PC-9 (cell line): ENCODE measurements around the gene FKBP5. TPM values are rescaled to one million over a fixed set of nuclear protein-coding genes. Genes with fewer than 3 reads are reported as not detected.

Experiments
- BruUV-seq: library from RNA; stranded (reverse); fragments of 400-500 nt; replicated peaks from 2 replicates; lab custom pipeline; 2021; lab: Mats Ljungman, UMichigan
- CTCF ChIA-PET: fragments of 300-600 bp; sonication (Branson Sonifier 250); formaldehyde crosslinking; loops from one replicate; lab custom pipeline; 2022; ENCODE audit warnings: antibody characterized with exemption; lab: Charles Lee
- POLR2A ChIA-PET: fragments of 300-600 bp; sonication (Branson Sonifier 250); formaldehyde crosslinking; loops from one replicate; lab custom pipeline; 2022; ENCODE audit warnings: antibody characterized with exemption; ENCODE audit not compliant: unreplicated experiment; lab: Charles Lee
- DNase-seq, 2 experiments: peaks; one replicate each; pipeline versions ENCODE4 v3.0.0 to v3.0.0-alpha.2; 2015 to 2022; ENCODE audit warnings: mixed read lengths in 1 of 2
- H2AFZ ChIP-seq: fragments of 200-600 bp; sonication (generic); 2 replicates; pipeline ENCODE4 v1.8.1; 2017; ENCODE audit warnings: antibody characterized with exemption
- H3F3A ChIP-seq: fragments of 200-600 bp; sonication (generic); 2 replicates; pipeline ENCODE4 v1.8.1; 2017; ENCODE audit warnings: antibody characterized with exemption, mild to moderate bottlenecking, low read depth; ENCODE audit not compliant: insufficient read depth
- H3K27ac ChIP-seq: fragments of 200-600 bp; sonication (generic); 2 replicates; pipeline ENCODE4 v1.6.1; 2016; ENCODE audit warnings: mixed run types
- H3K27me3 ChIP-seq: fragments of 200-600 bp; sonication (generic); 2 replicates; pipeline ENCODE4 v1.6.1; 2016; ENCODE audit warnings: low read depth, mixed run types; ENCODE audit not compliant: insufficient read depth
- H3K36me3 ChIP-seq: fragments of 200-600 bp; sonication (generic); 2 replicates; pipeline ENCODE4 v1.6.1; 2016; ENCODE audit warnings: low read depth, mixed run types
- H3K4me1 ChIP-seq: fragments of 200-600 bp; sonication (generic); replicated peaks from 2 replicates; pipeline ENCODE4 v1.6.1; 2016; ENCODE audit warnings: mixed run types; ENCODE audit not compliant: insufficient read depth
- H3K4me2 ChIP-seq: fragments of 200-600 bp; sonication (generic); 2 replicates; pipeline ENCODE4 v1.6.1; 2017; ENCODE audit warnings: mixed run types
- H3K4me3 ChIP-seq: fragments of 200-600 bp; sonication (generic); 2 replicates; pipeline ENCODE4 v1.6.1; 2016; ENCODE audit warnings: mixed run types
- H3K79me2 ChIP-seq: fragments of 200-600 bp; sonication (generic); 2 replicates; pipeline ENCODE4 v1.6.1; 2017; ENCODE audit warnings: low read depth, mixed run types
- H3K9me2 ChIP-seq: fragments of 200-600 bp; sonication (generic); 2 replicates; pipeline ENCODE4 v1.8.1; 2017; ENCODE audit warnings: mild to moderate bottlenecking; ENCODE audit not compliant: insufficient read depth
- H3K9me3 ChIP-seq: fragments of 200-600 bp; sonication (generic); 2 replicates; pipeline ENCODE4 v1.8.1; 2016; ENCODE audit warnings: low read depth; ENCODE audit not compliant: insufficient read depth
- H4K20me1 ChIP-seq: fragments of 200-600 bp; sonication (generic); 2 replicates; pipeline ENCODE4 v1.8.1; 2017; ENCODE audit not compliant: insufficient read depth
- CTCF ChIP-seq: fragments of 200-600 bp; sonication (generic); conservative IDR thresholded peaks from 2 replicates; pipeline ENCODE4 v1.6.1; 2017; ENCODE audit warnings: mixed run types, antibody characterized with exemption, mild to moderate bottlenecking, moderate library complexity
- EZH2 ChIP-seq: fragments of 200-600 bp; sonication (generic); IDR thresholded peaks from 2 replicates; pipeline ENCODE4 v1.8.0; 2017; ENCODE audit warnings: antibody characterized with exemption, low read depth
- intact Hi-C: fragments of 100-400 bp; cut with micrococcal nuclease; formaldehyde crosslinking; loops from one replicate; pipeline ENCODE4 v1.10.0; 2022; ENCODE audit not compliant: unreplicated experiment
- total RNA-seq: library from RNA; stranded (reverse); gene quantifications from 2 replicates; pipeline ENCODE4 v1.2.3, GENCODE V29; 2021

FKBP5 gene
- total RNA-seq, 1 experiment from 2014 or later = 5.0 TPM

- CTCF ChIA-PET = no interaction called here
- Histone ChIP-seq H3K9me2 (no peaks in the 10 kb centered on the region), H3K4me3 (no peak overlapping the region), H3K4me2 (no peak overlapping the region), H3K36me3 (no peaks in the 10 kb centered on the region), H4K20me1 (no peaks in the 10 kb centered on the region), H3K4me1 (peaks cover 12% of the 10 kb centered on the region), H3K27ac (no peak overlapping the region), H3K27me3 (no peaks in the 10 kb centered on the region), H3K79me2 (no peaks in the 10 kb centered on the region), H2AFZ (no peak overlapping the region), H3F3A (peaks cover 16% of the 10 kb centered on the region), H3K9me3 (no peaks in the 10 kb centered on the region)
- DNase-seq = no peak
- TF ChIP-seq EZH2 = no peak
- no peak for TF ChIP-seq CTCF
- intact Hi-C loops = no loop called here
- POLR2A ChIA-PET = interaction anchor here (0.6 kb wide), 1 partner anchor 8 kb away, joined by 6 read pairs; no protein-coding TSS in a partner anchor
- no TSS peak for BruUV-seq
Measured at GRCh38 chr6:35609588-35609987, 79.1 kb downstream of the FKBP5 start.

GRCh38 chr6:35607517-35608233, 81.0 kb downstream of the FKBP5 start:
- H3K9me2 ChIP-seq = no peaks in the 10 kb centered on the region
- no peak overlapping the region for H3K4me3 ChIP-seq
- TF ChIP-seq CTCF = no peak
- no peak for TF ChIP-seq EZH2
- no peak overlapping the region for H2AFZ ChIP-seq
- intact Hi-C loops = no loop called here
- H3K9me3 ChIP-seq = no peaks in the 10 kb centered on the region
- H3K36me3 ChIP-seq = no peaks in the 10 kb centered on the region
- no peaks in the 10 kb centered on the region for H4K20me1 ChIP-seq
- CTCF ChIA-PET = no interaction called here
- POLR2A ChIA-PET = interaction anchor here (0.6 to 0.7 kb wide), 2 partner anchors 47 to 101 kb away, joined by 3 to 11 read pairs; no protein-coding TSS in a partner anchor
- H3K79me2 ChIP-seq = no peaks in the 10 kb centered on the region
- H3K4me2 ChIP-seq = no peak overlapping the region
- no peak overlapping the region for H3K27ac ChIP-seq
- peaks cover 25% of the 10 kb centered on the region for H3F3A ChIP-seq
- no peaks in the 10 kb centered on the region for H3K27me3 ChIP-seq
- DNase-seq = no peak
- peaks cover 29% of the 10 kb centered on the region for H3K4me1 ChIP-seq
- BruUV-seq = no TSS peak

- no peak overlapping the region for H2AFZ ChIP-seq
- no peak for TF ChIP-seq EZH2
- TF ChIP-seq CTCF = no peak
- DNase-seq = no peak
- H3K4me1 ChIP-seq = peaks cover 50% of the 10 kb centered on the region
- peak overlapping the region; percentile 13; the same call in 1 of the 2 replicates for H3K4me2 ChIP-seq
- H3K4me3 ChIP-seq = no peak overlapping the region
- no peaks in the 10 kb centered on the region for H3K79me2 ChIP-seq
- no peaks in the 10 kb centered on the region for H3K9me3 ChIP-seq
- ChIA-PET CTCF (no interaction called here), POLR2A (no interaction called here)
- no peaks in the 10 kb centered on the region for H3K36me3 ChIP-seq
- BruUV-seq = no TSS peak
- H3K27ac ChIP-seq = peak overlapping the region; percentile 66
- H3K9me2 ChIP-seq = no peaks in the 10 kb centered on the region
- H4K20me1 ChIP-seq = no peaks in the 10 kb centered on the region
- intact Hi-C loops = no loop called here
- H3F3A ChIP-seq = peaks cover 46% of the 10 kb centered on the region
- H3K27me3 ChIP-seq = no peaks in the 10 kb centered on the region
Measured at GRCh38 chr6:35605600-35605999, 83.1 kb downstream of the FKBP5 start.
